PC-9 (cell line): ENCODE data around the gene ZNF569.

Source experiments
- CTCF ChIP-seq: fragments of 200-600 bp; sonication (generic); conservative IDR thresholded peaks from 2 replicates; pipeline ENCODE4 v1.6.1; 2017; ENCODE audit warnings: mixed run types, antibody characterized with exemption, mild to moderate bottlenecking, moderate library complexity
- EZH2 ChIP-seq: fragments of 200-600 bp; sonication (generic); IDR thresholded peaks from 2 replicates; pipeline ENCODE4 v1.8.0; 2017; ENCODE audit warnings: antibody characterized with exemption, low read depth

GRCh38 chr19:37466277-37466797 lies 907 bp downstream of the ZNF569 start:
- no peak for TF ChIP-seq CTCF
- TF ChIP-seq EZH2, result no peak
